T-helper 22 cell (primary cell): ENCODE data around the gene OGG1.
"Not testable (repeated sequence)": the region's sequence is repeated elsewhere in the genome, so short reads cannot be mapped to it uniquely, and the experiment has no call there.

Experiments
- DNase-seq: peaks from one replicate; pipeline ENCODE4 v3.0.0-alpha.2; 2020; ENCODE audit warnings: low read depth

Gene OGG1

DNA sequence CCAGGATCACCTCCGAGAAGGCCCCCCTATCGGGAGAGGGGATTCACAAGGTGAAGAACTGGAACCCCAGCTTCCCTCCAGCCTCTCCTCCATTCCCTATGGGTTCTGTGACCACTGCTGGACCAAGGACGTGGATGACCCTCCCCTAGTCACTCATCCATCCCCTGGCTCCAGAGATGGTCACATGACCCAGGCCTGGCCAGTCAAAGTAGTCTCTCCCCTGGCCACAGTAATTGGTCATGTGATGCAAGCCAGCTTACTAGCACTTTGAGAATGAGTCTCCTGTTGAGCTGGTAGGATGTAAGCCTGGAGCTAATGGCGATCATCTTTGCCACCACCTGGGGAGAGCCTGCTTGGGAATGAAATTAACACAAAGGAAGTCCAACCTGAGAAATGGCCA is 16.1 kb downstream of the OGG1 start:
- DNase-seq, result no peak

DNA sequence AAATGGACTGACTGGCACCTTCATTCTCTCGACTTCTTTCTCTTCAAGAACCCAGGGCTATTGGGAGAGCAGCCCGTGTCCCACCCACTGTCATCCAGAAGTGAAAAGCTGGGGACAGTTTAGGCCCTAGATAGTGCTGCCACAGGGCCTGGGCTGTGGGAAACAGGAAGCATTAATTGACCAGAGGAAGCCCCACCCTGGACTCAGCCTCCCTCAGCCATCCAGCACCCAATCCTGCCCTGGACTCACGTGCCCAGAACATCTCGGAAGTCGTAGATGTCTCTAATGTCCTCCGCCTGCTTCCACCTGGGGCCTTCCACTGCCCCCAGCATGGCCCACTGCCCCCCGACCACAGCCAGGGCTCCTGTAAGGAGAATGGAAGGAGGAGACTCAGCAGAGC is 17.7 kb downstream of the OGG1 start:
- no peak for DNase-seq

DNA sequence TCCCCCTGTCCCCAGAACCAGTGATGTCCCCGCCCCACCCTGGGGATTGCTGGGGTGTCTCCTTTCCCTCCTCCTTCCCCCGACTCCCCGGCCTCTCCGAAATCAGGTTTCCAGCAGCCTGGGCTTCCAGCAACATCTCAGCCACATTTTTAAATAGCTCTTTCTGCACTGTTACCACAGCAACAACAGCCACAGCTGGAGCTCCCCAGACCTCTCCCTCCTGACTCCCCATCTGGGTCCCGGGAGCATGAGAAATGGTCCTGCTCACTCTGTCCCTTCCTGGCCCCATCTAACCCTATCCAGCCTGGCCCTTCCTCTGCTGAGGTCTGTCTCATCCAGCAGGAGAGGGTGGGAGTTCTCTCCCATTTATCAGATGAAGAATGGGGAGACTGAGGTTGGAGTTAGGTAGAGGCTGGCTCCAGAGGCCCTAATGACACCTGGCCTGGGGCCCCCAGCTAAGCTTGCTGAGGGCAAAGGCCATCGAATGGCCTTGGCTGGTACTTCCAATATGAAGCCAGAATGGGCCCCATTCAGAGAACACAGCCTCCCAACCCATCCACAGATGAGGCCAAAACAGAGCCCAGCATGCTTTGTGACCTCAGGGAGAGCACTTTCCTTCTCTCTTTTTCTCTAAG is 18.5 kb downstream of the OGG1 start:
- no peak for DNase-seq

DNA sequence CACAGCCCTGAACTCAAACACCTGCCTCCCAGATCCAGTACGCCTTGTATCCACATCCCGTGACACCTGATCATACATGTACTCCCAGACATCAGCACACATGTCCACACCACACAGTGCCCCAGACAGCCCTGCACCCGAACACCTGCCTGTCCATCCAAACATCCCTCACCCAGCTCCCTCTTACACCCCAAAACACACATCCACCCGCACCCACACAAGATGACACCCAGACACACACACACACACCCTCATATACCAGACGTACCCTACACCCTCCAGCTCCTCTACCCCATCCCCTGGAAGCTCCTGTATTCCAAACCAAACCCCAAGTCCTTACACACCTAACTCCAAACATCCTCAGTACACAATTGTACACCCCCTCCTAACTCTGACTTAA is 19.3 kb downstream of the OGG1 start:
- no peak for DNase-seq

DNA sequence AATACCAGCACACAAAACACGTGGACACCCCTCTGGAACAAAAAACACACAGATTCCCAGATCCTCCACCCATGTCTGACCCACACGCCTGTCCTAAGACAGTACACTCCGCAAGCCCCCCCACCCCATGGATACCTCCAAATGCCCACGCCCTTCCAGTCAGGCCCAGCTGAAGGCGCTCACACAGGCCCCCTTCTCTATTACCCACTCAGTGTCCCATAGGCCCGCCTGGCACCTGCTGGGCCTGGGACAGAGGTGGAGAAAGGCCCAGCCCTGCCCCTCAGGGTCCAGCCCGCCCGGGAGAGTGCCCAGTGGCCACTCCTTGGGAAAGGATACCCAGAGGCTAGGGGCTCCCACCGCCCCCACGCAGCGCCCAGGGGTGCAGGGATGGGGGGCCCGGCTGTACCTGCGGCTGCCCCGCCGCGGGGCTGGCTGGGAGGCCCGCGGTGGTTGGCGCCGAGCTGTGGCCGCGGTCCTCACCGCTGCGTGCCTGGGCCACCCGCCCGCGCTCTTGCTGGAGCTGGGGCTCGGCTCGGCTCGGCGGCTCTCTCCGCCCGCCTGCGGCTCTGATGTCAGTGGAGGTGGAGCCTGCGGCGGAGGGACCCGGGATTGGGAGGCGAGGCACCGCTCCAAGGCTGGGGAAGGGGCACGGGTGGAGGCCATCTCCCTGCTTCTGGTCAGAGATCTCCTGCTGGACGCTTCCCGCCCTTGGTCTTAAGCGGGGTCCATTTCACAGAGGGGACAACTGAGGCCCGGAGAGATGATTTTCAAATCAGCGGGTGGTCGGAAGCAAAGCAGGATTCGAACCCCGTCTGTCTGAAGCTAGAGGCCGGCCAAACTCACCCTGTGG is 19.9 kb downstream of the OGG1 start, which contains the start of gene CAMK1:
TSS of gene CAMK1 (minus strand) at position 522 of the 850 bp plus-strand sequence. CDS start 2,198 bp downstream, outside the sequence.
- DNase-seq, result peak; percentile 25

DNA sequence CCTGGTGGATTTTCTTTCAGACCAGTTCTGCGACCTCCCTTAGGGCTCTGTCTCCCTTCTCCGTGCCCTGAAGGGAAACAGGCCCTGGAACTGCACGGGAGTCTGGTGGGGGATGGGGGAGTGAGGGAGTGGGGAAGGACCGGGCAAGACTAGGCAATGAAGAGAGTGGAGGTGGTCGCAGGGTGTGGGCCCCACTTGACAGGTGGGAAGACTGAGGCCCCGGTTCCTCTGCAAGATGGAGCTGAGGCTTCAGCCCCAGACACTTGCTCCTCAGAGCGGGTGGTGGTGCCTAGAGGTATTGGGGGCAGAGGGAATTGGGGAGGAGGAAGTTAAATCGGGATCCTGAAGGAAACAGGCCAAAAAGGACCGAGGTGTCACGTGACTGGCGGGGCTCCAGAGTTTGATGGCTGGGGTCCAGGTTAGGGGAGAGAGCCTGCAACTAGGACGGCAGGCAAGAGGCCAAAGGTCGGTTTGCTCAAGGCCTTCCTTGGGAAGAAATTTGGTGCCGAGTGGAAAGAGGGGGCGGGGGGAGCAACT is 20.6 kb downstream of the OGG1 start:
- no peak for DNase-seq

DNA sequence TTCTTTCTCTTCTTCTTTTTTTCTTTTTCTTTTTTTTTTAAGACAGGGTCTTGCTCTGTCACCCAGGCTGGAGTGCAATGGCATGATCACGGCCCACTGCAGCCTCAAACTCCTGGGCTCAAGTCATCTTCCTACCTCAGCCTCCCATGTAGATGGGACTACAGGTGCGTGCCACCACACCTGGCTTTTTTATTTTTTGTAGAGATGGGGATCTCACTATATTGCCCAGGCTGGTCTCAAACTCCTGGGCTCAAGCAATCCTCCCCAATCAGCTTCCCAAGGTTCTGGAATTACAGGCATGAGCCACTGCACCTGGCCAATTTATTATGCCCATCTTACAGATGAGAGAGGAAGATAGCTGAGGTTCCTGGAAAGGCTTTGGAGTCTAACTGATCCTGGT is 21.3 kb downstream of the OGG1 start:
- DNase-seq, result not testable (repeated sequence)

DNA sequence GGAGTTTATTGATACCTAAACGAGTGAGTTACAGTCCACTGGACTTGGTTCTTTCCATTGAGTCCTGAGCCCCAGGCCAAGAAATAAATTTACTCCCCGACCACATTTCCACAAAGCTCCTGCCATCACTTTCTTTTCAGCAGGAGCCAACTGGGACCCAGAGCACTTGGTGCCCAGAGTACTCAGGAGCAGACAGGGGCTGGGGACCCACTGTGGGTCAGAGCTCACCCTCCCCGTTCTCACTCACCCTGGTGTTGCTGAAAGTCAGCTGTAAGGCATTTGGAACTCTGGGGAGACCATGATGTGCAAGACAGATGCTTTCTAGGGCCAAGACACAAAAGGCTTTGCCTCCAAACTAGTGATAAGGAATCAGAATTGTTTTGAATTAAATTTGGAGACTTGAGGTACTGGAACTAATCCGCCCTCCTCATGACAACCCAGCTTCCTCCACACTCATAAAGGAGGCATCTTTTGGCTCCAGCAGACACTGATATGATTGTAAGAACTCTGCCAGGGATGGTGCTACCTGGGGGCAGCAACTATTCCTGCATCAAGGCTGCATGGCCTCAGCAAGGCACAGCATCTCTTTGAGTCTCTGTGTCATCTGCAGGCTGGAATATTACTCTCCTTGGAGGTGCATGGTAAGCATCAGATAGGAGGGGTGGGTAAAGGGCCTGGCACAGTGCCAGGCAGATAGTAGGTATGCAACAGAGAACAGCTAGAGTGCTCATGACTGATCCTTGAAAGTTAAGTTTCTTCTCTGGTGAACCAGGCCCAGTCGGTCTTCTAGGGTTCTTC is 27.3 kb downstream of the OGG1 start:
- DNase-seq, result no peak

DNA sequence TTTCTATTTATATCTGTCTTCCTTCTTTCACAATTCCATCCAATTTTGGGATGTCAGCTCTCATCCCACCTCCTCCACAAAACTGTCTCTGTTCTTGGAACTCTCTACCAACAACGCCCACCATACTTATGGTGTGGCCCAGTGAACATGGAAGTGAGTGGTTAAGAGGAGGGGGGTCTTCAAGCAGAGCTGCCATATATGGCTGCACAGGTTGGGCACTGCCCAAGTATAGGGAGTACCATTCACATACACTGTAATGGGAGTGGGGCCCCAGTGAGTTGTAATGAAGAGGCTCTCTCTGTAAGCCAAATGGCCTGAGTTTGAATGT is 27.9 kb downstream of the OGG1 start:
- no peak for DNase-seq

DNA sequence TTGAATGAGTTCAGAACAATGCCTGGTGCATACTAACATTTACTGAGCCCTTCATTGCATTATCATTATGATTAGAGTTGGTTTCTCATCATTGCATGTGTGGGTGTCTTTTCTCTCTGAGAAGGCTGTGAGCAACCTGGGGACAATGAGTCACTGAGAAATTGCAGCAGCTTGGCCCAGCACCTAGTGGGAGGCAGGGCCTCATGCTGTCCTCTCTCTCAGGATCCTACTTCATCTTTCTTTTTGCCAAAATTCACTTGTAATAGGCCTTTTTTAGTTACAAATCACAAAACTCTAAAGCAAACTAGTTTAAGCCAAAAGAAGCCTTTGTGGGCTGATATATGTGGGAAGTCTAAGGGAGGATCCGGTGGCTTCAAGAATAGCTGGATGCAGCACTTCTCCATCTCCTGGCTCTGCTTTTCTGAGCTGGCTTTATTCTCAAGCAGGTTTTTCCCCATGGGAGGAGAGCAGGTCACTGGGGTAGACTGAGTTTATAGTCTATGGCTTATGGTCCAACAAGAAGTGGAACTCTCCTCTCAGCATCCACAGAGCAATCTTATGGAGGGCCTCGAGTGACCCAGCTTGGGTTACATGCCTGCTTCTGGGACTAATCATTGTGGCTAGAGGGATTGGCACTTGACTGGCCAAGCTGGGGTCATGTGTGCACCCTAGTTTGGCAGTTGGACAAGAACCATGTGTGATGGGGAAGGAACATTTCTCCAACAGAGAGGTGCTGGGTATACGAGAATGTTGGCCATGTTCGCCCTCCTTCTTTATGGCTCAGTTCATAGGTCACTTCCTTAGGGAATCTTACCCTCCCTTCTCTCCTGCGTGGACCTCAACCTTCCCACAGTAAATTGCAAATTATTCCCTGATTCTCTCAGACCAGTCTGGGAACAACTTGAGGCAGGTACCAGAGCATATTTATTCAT is 28.7 kb downstream of the OGG1 start:
- no peak for DNase-seq

DNA sequence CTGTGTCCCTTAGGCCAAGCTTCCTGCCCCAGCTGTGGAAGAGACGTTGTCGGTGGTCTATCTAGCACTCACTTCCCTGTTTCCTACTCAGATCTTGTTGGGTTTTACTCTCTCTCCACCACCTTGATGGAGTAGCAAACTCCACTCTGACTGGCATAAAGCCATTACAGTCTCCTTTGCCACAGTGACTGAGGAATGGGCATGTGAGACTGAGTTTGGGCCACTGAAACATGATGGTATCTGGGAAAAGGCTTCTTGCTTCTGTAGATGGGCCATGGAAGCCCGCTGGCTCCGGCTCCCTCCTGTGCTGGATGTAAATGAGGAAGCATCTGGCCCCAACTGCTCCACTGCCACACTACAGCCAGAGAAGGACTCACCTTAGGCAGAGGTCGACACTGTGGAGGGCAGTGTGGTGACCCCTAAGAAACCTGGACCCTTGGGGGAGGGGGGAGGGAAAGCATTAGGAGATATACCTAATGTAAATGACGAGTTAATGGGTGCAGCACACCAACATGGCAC is 29.4 kb downstream of the OGG1 start:
- DNase-seq, result no peak

DNA sequence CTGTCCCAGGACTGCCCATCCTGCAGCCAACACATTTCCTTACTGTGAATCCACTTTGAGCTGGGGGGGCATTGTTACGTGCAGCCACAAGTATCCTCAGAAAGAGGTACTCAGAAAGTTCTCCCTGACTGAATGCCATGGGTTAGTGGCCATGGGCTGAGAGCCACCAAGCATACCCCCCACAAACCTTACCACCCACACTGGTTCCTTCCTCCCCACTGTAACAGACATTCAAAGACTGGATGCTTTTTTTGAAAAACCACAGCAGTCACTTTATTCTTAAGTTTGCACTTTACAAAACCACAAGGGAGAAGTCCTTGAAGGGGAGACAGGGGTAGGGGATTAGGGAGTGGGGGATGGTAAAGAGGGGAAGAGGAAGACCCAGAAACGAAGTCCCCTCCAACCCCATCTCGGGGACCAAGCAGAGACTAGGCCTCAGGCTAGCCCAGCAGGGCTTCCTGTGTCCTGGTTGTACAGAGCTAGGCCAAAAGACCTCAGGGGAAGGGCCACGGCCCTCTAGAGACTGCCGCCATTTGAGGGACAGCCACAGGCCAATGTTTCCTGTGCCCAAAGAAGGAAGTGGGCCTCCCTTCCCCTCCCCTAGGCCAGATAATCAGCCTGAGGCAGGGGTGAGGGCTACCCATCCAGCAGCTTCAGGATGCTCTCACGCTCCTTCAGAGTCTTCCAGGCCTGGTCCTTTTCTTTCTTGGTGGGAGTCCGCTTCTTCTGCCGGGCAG is 30.1 kb downstream of the OGG1 start:
- DNase-seq, result no peak

DNA sequence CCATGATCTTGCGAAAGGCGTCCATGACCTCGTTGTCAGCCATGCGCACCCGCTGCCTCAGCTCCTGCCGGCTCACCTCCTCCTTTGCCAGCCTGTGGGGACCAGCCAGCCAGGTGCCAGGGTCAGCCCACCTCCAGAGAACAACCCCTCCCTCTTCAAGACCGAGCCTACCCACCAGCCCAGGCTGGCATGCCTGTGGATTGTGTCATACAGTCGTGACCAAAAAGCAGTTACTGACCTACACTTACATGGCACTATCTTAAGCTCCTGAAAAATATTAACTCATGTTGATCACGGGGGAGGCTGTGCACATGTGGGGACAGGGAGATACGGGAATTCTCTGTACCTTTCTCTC is 30.7 kb downstream of the OGG1 start:
- no peak for DNase-seq

DNA sequence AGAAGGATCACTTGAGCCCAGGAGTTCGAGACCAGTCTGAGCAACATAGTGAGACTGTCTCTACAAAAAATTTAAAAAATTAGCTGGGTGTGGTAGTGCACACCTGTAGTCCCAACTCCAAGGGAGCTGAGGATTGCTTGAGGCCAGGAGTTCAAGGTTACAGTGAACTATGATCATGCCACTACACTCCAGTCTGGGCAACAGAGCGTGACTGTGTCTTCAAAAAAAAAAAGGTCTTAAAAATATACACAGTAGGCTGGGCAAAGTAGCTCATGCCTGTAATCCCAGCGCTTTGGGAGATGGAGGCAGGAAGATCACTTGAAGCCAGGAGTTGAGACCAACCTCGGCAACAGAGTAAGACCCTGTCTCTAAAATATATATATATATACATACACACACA is 31.2 kb downstream of the OGG1 start:
- no peak for DNase-seq

DNA sequence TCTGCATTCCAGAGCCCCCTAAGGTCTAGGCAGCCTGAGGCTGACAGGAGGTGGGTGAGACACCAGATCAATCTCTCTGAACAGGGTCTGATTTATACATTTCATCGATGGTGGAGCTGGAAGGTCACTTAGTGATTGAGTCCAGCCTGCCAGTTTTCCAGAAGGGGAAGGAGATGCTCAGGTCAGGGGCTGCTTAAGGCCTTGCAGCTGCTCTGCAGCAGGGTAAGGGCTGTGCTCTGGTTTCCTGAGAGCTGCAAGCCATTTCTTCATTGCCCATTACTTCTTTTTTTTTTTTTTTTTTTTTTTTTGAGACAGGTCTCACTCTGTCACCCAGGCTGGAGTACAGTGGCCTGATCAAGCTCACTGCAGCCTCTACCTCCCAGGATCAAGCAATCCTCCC is 31.8 kb downstream of the OGG1 start:
- no peak for DNase-seq

DNA sequence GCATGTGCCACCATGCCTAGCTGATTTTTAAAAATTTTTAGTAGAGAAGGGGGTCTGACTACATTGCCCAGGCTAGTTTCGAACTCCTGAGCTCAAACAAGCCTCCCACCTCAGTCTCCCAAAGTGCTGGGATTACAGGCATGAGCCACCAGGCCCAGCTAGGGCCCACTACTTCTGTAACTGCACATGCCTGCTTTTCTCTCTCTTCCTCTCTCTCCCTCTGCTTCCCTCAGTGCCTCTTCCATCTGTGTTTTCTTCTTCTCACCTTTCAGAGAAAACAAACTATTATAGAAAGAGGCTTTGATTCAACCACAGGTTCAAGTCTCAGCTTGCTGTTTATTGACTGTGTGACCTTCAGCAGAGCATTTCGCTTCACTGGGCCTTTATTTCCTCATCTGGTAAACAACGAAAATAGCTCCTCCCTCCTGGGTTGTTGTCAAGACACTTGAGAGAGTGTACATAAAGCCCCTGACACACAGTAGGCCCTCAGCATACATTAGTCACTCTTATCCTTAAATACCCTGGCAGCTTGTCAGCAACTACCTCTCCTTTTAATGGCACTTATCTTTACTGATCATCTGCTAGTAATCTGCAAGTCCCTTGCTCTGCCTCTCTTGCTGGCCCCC is 32.3 kb downstream of the OGG1 start:
- DNase-seq, result no peak

DNA sequence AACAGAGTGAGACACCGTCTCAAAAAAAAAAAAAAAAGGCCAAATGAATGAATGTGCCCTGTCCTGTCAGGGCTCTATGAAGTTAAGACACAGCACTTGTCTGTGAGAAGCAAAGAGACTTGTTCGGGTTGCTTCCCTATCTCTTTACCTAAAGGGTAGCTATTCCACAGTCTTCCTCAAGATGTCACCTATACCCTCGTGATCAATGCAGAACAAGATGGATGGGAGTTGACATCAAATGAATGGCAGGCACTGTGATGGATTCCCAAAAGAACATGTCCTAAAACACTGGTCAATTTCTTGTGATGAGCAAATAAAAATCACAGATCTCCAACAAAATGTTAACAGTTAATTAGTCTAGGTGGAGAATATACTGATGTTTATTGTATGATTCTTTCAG is 33.0 kb downstream of the OGG1 start:
- no peak for DNase-seq

DNA sequence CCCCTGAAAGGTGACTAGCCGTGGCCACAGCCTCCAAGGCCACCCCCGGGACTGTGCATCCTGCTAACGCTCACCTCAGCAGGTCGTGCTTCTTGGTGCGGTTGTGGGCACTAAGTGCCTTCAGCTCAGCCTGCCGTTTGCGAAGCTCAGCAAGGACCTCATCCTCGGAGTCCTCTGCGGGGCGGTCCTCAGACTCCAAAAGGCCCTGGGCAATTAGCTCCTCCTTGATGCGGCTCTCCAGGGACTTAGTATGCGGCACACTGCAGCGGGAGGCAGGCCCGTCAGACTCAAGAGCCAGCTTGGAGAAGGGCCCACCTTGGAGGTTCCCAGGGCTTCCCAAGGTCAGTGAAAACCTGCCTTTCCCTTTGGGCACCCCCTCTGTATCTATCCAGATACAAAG is 34.2 kb downstream of the OGG1 start:
- DNase-seq, result no peak

DNA sequence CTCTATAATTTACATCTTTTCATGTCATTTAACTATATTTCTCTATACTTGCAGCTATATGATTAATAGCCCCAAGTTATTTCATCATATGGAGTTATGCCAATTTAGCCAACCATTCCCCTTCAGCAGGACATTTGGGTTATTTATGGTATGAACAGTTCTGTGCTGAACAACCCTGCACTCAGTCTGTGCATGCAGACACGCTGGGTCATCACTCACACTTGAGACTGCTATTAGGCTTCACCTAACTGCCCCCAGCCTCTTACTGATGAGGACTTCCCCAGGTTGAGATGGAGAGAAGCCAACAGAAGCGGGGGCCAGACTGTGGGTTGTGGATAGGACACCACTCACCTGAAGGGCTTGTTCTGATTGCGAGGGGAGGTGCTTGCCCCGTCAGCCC is 35.2 kb downstream of the OGG1 start:
- no peak for DNase-seq

DNA sequence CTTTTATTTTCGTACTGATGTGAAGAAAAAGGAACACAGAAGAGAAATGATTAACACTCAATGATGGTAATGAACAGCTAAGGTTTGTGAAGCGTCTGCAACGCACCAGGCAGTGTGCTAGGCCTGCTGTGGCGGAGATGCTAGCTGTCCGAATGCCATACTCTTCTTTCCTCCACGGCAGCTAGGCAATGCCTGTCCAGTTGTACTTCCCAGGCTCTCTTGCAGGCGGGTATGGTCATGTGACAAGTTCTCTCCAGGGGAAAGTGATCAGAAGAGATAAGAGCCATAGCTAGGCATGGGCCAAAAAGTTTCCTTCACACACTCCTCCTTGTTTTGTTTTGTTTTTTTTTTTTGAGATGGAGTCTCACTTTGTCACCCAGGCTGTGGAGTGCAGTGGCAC is 35.9 kb downstream of the OGG1 start:
- DNase-seq, result no peak
